Mesothelial cell of epicardium (in vitro differentiated cells): Measurements from ENCODE around the gene CNTF. TPM values are rescaled to one million over a fixed set of nuclear protein-coding genes. Genes with fewer than 3 reads are reported as not detected.

Source experiments
- DNase-seq, 2 experiments: peaks; one replicate each; pipeline ENCODE4 v3.0.0; 2021; ENCODE audit warnings: low spot score in 2 of 2; ENCODE audit not compliant: unreplicated experiment in 2 of 2
- H3K27ac Mint-ChIP-seq: 2 replicates; pipeline ENCODE4 v1.8.0; 2021; ENCODE audit warnings: mixed read lengths
- H3K27me3 Mint-ChIP-seq: 2 replicates; pipeline ENCODE4 v1.8.0; 2021; ENCODE audit warnings: low read depth, mixed read lengths
- H3K36me3 Mint-ChIP-seq: 2 replicates; pipeline ENCODE4 v1.8.0; 2021; ENCODE audit warnings: mixed read lengths
- H3K4me1 Mint-ChIP-seq: 2 replicates; pipeline ENCODE4 v1.8.0; 2021; ENCODE audit warnings: mixed read lengths
- H3K4me3 Mint-ChIP-seq: 2 replicates; pipeline ENCODE4 v1.8.0; 2021; ENCODE audit warnings: mild to moderate bottlenecking, moderate library complexity, mixed read lengths
- H3K9me3 Mint-ChIP-seq: 2 replicates; pipeline ENCODE4 v1.8.0; 2021; ENCODE audit warnings: mixed read lengths
- CTCF ChIP-seq: fragments of 200-600 bp; sonication (generic); IDR thresholded peaks from one replicate; pipeline ENCODE4 v1.5.0; 2021; ENCODE audit warnings: antibody characterized with exemption; ENCODE audit not compliant: unreplicated experiment
- total RNA-seq: library from RNA; stranded (reverse); gene quantifications from 3 replicates; pipeline ENCODE4 v1.2.1, GENCODE V29; 2021

CNTF gene
- total RNA-seq, 1 donor from 2014 or later = 2.7 TPM

DNA sequence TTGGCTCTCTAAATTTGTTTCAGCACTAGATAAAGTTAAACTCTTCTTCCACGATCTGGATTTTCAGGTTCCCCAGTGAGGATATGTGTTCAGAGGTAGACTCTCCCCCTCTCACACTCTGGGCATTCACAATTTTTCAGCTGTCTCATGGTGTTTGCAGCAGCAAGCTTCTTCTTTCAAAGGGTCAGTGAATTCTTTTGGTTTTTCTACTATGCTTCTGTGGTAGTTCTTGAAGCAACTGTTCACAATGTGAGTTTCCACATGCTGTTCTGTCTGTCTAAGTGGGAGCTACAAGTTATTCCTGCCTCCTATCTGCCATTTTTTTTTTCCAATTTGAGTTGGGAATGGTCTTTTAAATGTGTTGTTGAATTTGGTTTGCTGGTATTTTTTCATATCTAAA is 25.4 kb downstream of the CNTF start:
- Mint-ChIP-seq H3K27me3 (peaks cover 9% of the 10 kb centered on the region), H3K27ac (no peak overlapping the region), H3K9me3 (peaks cover 21% of the 10 kb centered on the region), H3K36me3 (no peaks in the 10 kb centered on the region), H3K4me3 (no peak overlapping the region), H3K4me1 (no peaks in the 10 kb centered on the region)
- no peak for TF ChIP-seq CTCF
- DNase-seq = no peak

GRCh38 chr11:58649623-58650022 is 27.2 kb downstream of the CNTF start:
- H3K27ac Mint-ChIP-seq = no peak overlapping the region
- H3K4me3 Mint-ChIP-seq = no peak overlapping the region
- no peak for DNase-seq
- H3K4me1 Mint-ChIP-seq = no peaks in the 10 kb centered on the region
- no peak for TF ChIP-seq CTCF
- peaks cover 9% of the 10 kb centered on the region for H3K27me3 Mint-ChIP-seq
- peaks cover 14% of the 10 kb centered on the region for H3K9me3 Mint-ChIP-seq
- H3K36me3 Mint-ChIP-seq = no peaks in the 10 kb centered on the region

GRCh38 chr11:58650496-58650895 is 28.0 kb downstream of the CNTF start:
- Mint-ChIP-seq H3K4me3 (no peak overlapping the region), H3K4me1 (no peaks in the 10 kb centered on the region), H3K27me3 (peaks cover 12% of the 10 kb centered on the region), H3K27ac (no peak overlapping the region), H3K9me3 (peaks cover 9% of the 10 kb centered on the region), H3K36me3 (no peaks in the 10 kb centered on the region)
- TF ChIP-seq CTCF = no peak
- no peak for DNase-seq

- H3K9me3 Mint-ChIP-seq = no peaks in the 10 kb centered on the region
- no peak for DNase-seq
- peaks cover 15% of the 10 kb centered on the region for H3K27me3 Mint-ChIP-seq
- H3K36me3 Mint-ChIP-seq = no peaks in the 10 kb centered on the region
- H3K27ac Mint-ChIP-seq = no peak overlapping the region
- H3K4me1 Mint-ChIP-seq = no peaks in the 10 kb centered on the region
- H3K4me3 Mint-ChIP-seq = no peak overlapping the region
- no peak for TF ChIP-seq CTCF
Observed at GRCh38 chr11:58652726-58653280, 30.3 kb downstream of the CNTF start.

GRCh38 chr11:58654079-58654907 is 31.8 kb downstream of the CNTF start:
- H3K9me3 Mint-ChIP-seq = no peaks in the 10 kb centered on the region
- DNase-seq = peak; percentile 41 to 80

More at GRCh38 chr11:58654079-58654907, 31.8 kb downstream of the CNTF start:
- peak; percentile 76 for TF ChIP-seq CTCF
- Mint-ChIP-seq H3K4me1 (no peaks in the 10 kb centered on the region), H3K27me3 (peaks cover 15% of the 10 kb centered on the region), H3K27ac (no peak overlapping the region), H3K36me3 (no peaks in the 10 kb centered on the region), H3K4me3 (no peak overlapping the region)
